Stimulated activated CD8-positive, alpha-beta memory T cell treated with anti-CD3 and anti-CD28 coated beads, Interleukin-7, amount 100 ng/mL, for 4 hours (primary cell): ENCODE results near the gene PNPLA5.

ENCODE experiments used
- DNase-seq, 2 donors: peaks; one replicate each; pipeline ENCODE4 v3.0.0-alpha.2; 2020; ENCODE audit warnings: low read depth in 2 of 2

PNPLA5 gene

GRCh38 chr22:43901976-43902643 is 10.3 kb upstream of the PNPLA5 start:
- no peak for DNase-seq

GRCh38 chr22:43900206-43900605 is 8.4 kb upstream of the PNPLA5 start:
- no peak for DNase-seq

- no peak for DNase-seq
These were observed 6.0 kb upstream of the PNPLA5 start for GRCh38 chr22:43897751-43898261.

- no peak for DNase-seq
These were observed 4.3 kb upstream of the PNPLA5 start for GRCh38 chr22:43895986-43896645.

GRCh38 chr22:43894122-43894521 is 2.3 kb upstream of the PNPLA5 start:
- no peak for DNase-seq

- no peak for DNase-seq
These were observed 1.5 kb upstream of the PNPLA5 start for GRCh38 chr22:43893266-43893665.

- DNase-seq, result no peak
These were observed 526 bp upstream of the PNPLA5 start for GRCh38 chr22:43892183-43892894.

GRCh38 chr22:43890901-43891331 is 897 bp downstream of the PNPLA5 start:
- DNase-seq, result no peak

GRCh38 chr22:43889860-43890253 is 2.0 kb downstream of the PNPLA5 start:
- DNase-seq, result no peak

GRCh38 chr22:43889201-43889859 is 2.5 kb downstream of the PNPLA5 start:
- DNase-seq, result no peak

- no peak for DNase-seq
These were observed 3.1 kb downstream of the PNPLA5 start for GRCh38 chr22:43888740-43889139.

GRCh38 chr22:43887391-43887790 is 4.4 kb downstream of the PNPLA5 start:
- no peak for DNase-seq

- DNase-seq, result no peak
These were observed 5.6 kb downstream of the PNPLA5 start for GRCh38 chr22:43886231-43886630.

- DNase-seq, result no peak
These were observed 6.0 kb downstream of the PNPLA5 start for GRCh38 chr22:43885786-43886185.

- no peak for DNase-seq
These were observed 6.5 kb downstream of the PNPLA5 start for GRCh38 chr22:43885319-43885671.

GRCh38 chr22:43884600-43885318 is 7.1 kb downstream of the PNPLA5 start:
- DNase-seq, result no peak

- no peak for DNase-seq
These were observed 7.9 kb downstream of the PNPLA5 start for GRCh38 chr22:43883719-43884415.

- peak in 1 of 2 donors; percentile 11 for DNase-seq
These were observed 8.7 kb downstream of the PNPLA5 start for GRCh38 chr22:43883012-43883661.

GRCh38 chr22:43882122-43882767 is 9.6 kb downstream of the PNPLA5 start:
- no peak for DNase-seq
